ENCODE data around the gene STX3.
"Not testable (repeated sequence)": the region's sequence is repeated elsewhere in the genome, so short reads cannot be mapped to it uniquely, and the experiment has no call there.

Gene STX3

DNA sequence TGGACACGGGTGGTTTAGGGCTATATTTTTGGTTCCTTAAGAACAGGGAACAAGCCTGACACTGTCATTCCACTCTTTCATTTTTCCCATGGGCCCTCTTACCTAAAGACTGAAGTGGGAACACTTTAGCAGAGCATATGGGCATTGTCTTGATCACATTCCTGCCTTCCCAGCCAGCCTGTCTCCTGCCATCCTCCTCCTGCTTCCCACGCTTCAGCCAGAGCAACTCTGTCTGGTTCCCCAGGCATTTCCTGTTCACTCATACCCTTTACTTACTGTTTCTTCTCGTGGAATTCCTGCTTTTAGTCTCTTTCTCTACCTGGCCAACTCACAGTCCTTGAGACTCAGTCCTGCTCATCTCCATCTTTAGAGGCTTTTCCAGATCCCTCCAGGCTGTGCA is 32.6 kb downstream of the STX3 start:
- peak; percentile 26 for DNase-seq (ENCODE audit: low spot score)
- FAIRE-seq = no peak

DNA sequence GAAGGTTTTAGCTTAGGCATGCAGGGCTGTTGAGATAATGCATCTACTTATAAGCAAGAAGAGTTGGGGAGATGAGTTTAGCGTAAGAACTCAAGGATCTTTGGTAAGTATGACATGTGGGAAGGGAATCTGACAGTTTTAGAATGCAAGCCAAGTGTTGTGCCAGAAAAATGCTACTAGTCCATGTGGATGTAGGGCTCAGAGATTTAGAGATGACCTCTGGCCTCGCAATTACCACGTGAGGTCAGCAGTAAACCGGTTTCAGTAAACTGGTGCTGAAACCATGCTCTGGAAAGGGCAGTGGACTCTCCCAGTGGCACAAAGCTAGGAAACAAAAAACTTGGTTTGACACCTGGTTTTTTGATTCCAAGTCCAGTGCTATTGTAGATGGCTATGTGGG is 36.5 kb downstream of the STX3 start:
- no peak for FAIRE-seq

DNA sequence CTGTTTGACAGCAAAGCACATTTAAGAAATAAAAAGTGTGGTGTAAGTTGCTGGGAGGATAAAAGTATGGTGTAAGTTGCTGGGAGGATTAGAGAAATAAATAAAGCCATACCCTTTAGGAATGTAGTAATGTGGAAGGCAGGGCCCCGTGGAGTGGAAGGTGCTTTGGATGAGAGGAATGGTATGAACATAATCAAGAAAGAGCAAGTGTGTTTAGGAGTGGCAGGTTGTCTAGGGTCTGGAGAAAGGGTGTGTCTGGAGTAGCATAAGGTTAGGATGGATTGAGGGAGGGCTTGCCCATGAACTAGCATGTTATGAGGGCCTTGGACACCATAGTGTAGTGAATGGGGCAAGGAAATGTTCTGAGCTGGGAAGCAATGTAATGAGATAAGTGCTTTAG is 37.3 kb downstream of the STX3 start:
- no peak for DNase-seq (ENCODE audit: low spot score)
- no peak for FAIRE-seq

More for the DNA sequence above, 36.5 kb downstream of the STX3 start:
- no peak for DNase-seq (ENCODE audit: low spot score)

DNA sequence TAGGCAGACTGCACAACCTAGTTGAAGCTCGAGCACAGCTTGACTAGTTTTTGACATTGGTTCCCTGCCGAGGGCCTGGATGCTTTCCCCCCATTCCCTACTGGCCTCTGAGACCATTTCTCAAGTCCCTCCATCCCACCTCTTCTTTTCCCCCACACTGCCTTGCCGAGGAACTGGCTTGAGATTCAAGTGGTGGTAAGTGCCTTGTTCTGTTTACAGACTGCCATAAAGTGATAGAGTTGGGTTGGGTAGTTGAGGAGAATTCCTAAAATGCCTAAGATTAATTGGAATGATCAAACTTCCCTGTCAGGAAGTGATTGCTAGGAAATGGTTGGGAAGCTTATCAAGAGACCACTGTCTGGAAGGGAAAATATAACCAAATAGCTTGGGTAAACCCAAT is 39.2 kb downstream of the STX3 start:
- FAIRE-seq = no peak

DNA sequence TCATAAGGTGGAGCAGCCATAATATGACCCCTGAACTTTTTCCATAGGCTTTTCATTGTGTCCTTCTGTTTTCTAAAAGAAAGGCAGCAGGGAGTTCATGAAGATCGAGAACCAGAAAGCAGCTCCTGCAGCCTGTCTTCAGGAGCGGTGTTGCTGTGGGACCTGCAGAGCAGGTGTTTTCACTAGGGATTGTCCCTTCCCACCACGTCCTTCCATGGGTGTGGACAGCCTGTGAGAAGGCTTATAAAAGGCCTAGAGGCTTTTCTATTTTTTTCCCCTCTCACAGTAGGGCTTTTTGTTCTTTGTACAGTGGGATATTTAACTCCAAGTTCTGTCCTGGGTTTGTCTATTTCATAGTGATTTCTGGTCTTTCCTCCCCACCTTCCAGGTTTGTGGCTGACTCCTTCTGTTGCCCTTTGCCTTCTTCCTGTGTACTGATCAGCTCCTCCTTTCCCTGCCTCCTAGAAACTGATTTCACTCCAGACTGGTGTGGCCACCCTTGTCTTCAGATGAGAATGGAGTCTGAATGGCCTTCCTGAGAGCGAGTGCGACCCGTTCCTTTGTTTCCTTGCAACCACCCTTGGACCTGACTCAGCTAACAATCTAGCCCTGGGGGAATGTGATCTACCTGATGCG is 45.3 kb downstream of the STX3 start:
- FAIRE-seq (no peak), DNase-seq (ENCODE audit: low spot score) (no peak)

More for the DNA sequence above, 39.2 kb downstream of the STX3 start:
- DNase-seq (ENCODE audit: low spot score) = no peak

DNA sequence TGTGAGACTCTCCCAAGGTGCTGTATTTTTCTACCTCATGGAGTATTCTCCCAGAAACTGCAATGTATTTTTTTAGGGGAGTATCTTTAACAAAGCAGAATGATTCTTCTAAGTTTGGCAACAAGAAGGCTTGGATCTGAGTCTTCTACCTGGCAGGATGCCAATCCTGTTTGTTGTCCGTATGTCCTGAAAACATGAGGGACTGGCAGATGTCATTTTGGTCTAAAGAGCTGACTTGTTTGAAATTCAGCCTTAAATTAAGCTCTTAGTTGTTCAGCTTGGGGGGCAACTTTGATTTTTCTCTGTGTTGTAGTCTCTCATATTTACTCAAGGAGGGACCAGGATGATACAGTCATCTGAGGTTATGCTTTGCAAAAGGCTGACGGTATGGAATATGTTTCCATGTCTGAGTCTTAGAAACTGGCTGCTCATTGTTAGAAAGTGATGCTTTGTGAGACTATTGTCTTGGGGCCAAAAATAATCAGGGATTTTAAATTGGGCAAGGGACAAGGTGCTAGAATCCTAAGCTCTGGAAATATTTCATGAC is 46.1 kb downstream of the STX3 start:
- FAIRE-seq (no peak), DNase-seq (ENCODE audit: low spot score) (no peak)

DNA sequence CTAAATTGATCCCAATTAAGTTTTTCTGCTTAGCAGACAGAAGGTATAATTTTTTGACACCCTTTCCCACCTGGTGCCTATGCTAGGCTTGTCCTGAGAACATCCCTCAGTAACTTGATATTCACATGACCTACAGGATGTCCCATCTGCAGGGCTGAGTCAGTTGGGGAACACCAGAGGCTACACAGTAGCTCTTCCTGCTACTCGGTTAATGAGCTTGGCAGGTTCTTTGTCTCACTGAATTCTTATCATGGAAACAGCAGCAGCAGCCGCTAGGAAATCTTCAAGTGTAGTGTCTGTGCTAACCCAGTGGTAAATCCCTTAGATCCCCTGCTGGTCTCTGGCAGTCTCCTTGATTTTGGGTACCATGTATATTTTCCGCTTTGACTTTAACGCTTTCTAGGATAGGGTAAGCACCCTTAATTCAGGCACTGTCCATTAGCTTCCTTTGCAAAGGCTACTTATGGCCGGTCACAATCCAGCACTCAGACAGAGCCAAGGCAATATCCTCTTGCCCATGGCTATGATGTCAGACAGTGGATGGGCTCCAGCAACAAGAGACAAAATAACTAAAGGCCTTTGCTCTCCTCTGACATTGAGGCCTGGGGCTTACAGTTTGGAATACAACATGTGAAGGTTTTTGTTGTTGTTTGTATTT is 46.9 kb downstream of the STX3 start:
- DNase-seq (ENCODE audit: low spot score) (no peak), FAIRE-seq (no peak)

DNA sequence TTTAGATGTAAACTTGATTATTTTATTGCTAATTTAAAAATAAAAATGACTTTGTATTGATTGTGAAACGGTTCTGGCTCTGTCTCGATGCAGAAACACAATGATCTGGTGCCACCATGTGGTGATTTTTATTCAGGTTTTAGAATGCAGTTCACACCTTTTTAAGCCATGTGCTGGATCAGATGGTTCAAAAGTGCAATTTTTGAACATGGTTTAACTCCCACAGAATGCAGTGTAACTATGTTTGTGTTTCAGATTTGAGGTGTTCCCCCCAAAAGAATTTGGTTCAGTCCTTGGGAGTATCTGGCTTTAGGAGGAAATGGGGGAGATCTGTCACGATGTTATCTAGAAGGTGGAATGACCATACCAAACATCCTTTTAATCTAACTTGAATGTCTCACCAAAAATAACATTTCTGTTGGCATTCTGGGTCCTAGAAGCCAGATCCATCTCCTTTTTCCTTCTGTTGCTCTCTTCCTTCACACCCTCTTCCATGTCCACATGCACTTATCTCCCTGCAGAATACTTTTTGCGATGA is 47.5 kb downstream of the STX3 start:
- DNase-seq (ENCODE audit: low spot score) (peak; percentile 40), FAIRE-seq (no peak)

DNA sequence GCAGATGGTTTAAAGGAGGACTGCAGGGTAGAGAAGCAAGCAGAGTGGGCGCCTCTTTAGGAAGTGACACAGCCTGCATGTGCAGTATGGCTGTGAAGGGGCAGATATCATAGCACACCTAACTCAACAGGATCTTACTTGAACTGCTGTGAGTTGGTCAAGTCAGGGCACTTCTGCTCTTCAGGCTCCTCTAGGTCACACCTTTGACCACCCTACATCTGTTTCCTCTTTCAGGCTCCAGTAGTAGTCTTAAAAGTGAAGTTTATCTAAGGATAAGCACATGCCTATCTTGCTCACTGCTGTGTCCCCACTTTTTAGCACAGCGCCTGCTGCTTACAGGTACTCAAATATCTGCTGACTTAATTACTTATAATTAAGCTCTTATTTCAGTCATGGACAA is 48.9 kb downstream of the STX3 start:
- DNase-seq (ENCODE audit: low spot score) (no peak), FAIRE-seq (no peak)

DNA sequence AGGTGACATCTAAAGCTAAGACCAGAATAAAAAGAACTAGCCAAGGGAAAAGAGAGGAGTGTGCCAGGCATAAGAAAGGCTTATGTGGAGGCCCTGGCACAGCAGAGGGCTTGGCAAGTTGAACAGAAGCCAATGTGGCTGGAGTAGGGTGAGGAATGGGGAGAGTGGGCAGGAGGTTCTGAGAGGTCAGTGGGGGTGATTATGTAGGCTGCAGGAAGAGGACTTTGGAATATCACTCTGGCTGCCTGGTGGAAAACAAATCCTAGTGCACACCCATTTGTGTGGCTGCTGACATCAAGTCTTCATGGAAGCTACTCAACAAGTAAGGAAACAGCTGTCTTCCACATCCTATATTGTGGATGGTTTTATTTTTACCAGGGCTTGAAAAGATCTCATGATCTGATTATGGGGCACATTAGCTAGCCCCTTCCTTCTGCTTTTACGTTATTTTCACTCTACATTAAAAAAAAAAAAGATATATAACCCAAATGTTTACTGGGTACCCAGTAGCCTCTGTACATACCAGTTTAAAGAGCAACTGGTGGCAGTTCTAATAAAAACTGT is 52.0 kb downstream of the STX3 start:
- DNase-seq (ENCODE audit: low spot score) (no peak), FAIRE-seq (no peak)

DNA sequence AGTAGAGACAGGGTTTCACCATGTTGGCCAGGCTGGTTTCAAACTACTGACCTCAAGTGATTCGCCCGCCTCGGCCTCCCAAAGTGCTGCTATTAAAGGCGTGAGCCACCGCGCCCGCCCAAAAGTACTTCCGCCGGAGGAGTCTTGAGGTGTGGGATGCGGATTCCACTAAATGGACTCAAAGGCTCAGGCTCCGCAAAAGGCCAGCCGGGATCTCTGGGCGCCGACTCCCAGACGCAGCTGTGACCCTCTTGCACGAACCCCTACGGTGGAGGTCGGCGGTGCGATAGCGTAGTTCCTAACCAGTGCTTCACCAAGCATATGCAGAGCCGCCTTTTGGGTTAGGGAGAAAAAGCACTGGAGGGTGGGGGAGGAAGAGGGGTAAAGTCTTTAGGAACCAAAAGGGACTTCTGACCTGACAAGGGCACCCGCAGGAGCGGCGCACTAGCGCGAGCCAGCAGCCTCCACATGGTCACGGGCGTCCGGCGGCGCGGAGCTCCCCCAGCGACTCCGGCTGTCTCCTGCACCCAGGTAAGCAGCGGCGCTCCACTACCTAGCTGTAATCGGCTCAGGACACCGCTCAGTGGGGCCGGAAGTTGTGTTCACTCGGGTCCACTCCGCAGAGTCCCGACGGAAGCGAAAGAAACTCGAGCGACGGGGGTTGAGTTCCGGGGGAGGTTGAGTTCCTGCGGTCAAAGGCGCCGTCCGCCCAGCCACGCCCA is 55.2 kb downstream of the STX3 start, which contains the start of gene MRPL16:
TSS of gene MRPL16 (minus strand) at position 590 of the 722 bp plus-strand sequence. CDS start at position 470, 120 bp downstream.
- FAIRE-seq (no peak), DNase-seq (ENCODE audit: low spot score) (peak; percentile 88)

DNA sequence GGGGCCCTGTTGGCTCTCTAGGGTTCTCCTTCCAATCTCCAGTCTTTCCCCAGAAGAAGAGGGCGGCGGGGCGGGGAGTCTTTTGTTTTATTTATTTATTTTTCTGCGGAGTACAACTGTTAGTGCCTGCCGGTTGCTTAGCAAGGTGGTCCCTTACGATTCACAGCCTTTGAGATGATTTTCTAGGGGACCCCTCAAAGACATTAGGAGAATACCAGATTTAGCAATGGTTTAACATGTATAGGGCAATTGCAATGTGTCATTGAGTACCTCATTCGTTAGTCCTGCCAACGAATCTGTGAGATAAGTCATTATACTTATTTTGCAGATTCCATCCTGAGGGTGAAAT is 55.7 kb downstream of the STX3 start:
- FAIRE-seq = no peak
- DNase-seq (ENCODE audit: low spot score) = no peak

DNA sequence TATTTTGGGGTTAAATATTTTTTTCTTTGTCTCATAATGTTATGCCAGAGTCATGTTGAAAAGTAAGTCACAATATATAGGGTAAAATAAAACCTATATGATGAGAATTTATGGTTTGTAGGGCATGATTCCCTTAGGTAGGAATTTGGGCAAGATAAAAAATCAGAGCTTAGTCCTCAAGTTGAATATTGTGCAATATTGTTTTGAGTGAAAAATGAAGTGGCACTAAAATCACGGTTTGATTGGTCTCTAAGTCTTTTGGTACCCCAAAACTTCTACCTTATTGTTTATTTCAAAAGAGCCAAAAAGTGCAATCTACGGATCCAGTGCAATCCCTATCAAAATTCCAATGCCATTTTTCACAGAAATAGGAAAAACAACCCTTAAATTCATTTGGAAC is 57.0 kb downstream of the STX3 start:
- DNase-seq (ENCODE audit: low spot score) (no peak), FAIRE-seq (no peak)

DNA sequence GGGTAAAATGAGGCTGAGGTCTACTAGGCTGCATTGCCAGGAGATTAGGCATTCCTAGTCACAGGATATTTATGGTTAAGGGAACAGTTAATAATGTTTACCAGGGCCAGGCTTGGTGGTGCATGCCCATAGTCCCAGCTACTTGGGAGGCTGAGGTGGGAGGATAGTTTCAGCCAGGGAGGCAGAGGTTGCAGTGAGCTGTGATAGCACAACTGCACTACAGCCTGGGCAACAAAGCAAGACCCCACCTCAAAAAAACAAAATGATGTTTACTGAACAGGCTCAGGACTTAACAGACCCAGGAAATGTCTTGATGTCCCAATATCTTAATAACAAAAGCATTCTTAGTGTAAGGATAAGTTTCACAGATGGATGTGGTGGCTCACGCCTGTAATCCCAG is 58.2 kb downstream of the STX3 start:
- DNase-seq (ENCODE audit: low spot score) (no peak), FAIRE-seq (no peak)

DNA sequence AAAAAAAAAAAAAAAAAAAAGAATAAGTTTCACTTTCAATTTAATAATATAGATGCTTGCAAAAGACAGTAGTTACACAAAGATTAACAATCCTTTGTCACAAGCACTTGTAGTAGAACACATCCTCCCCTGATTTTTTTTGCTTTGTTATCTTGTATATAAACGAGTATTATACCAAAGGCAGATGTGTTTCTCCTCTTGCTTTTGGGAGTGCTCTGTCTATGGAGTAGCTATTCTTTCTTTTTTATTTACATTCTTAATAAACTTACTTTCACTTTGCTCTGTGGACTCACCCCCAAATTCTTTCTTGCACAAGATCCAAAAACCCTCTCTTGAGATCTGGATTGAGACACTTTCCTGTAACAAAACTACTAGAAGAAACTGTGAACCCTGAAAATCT is 58.8 kb downstream of the STX3 start:
- FAIRE-seq = no peak
- no peak for DNase-seq (ENCODE audit: low spot score)

DNA sequence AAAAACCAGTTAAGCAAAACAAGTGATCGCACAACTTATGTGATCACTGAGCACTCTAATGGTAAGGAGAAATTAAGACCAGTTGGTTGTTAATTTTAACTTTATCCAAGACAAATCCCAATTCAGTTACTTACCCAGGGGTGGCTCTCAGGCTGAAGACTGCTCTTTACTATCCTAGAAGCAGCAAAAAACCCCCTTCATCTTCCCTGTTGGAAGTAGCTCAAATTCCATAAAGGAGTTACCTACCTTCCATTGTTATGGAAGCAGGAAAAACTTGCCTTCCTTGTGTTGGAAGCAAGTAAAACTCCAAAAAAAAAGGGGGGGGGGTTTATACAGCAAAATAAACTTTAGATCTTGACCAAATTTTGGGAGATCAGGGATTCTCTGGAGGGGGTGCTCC is 60.6 kb downstream of the STX3 start:
- FAIRE-seq = no peak

DNA sequence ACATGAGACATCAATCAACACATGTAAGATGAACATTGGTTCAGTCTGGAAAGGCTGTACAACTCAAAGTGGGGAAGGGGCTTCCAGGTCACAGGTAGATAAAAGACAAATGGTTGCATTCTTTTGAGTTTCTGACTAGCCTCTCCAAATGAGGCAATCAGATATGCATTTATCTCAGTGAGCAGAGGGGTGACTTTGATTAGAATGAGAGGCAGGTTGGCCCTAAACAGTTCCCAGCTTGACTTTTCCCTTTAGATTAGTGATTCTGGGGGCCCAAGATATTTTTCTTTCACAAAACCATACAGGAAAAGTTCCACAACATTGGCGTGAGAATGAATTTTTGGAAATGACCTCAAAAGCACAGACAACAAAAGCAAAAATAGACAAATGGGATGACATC is 61.3 kb downstream of the STX3 start:
- DNase-seq (ENCODE audit: low spot score); FAIRE-seq: not testable (repeated sequence)

More for the DNA sequence above, 60.6 kb downstream of the STX3 start:
- no peak for DNase-seq (ENCODE audit: low spot score)

DNA sequence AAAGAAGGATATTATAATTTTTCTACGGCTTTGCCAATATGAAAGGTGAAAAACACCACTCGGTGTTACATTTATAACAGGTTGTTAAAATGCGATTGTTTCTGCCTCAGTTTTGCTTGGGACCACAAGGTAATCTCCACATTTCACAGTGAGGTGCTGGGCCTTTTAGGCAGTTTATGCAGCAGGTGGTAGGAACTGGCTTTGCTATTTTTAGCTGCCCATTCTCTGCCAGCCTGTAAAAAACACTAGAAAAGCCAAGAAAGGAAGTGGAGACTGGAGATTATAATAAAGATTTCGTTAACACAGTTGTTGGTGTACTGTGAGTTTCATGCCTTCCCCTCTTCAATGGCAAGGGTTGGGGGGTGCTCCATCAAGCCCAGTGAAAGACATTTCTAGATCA is 63.4 kb downstream of the STX3 start:
- DNase-seq (ENCODE audit: low spot score) (no peak), FAIRE-seq (no peak)

DNA sequence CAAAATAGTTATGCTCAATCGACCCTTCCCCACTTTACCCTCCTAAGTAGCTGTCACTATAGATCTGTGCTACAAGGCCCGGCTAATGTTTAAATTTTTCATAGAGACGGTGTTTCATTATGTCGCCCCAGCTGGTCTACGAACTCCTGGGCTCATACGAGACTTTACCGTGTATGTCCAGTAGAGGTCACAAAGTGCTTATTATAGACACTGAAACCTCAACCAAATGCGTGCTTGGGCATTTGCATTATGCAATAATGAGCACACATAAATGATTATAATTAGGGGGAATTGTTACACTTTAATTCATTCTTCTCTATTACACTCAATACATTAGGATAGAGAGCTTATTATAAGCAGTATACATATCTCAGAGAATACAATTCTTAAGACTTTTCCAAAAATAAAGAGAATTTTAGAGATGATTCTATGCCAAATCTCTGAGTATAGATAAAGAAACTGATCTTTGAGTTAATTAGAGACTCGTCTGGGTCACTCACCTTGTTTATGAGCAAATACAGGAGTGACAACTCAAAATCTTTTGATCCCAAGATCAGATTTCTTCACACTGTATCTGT is 67.9 kb downstream of the STX3 start:
- no peak for FAIRE-seq
- peak; percentile 58 for DNase-seq (ENCODE audit: low spot score)

DNA sequence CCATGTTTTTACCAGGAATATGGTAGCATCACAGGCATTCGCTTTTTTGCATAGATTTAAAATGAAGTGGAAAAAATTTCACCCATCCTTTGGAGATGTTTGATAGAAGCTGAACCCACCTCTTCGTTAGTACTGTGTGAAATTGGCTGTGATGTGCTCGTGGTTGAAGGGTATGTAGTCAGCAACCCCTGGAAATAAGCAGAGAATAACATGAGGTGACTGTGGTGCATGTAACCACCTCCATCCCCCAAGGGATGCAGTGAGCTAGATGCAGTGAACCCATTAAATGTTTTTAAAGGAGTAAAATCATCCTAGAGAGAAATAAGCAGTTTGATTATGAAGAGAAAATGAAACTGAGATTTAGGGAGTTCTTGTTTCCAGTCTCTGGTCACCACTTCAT is 74.2 kb downstream of the STX3 start:
- FAIRE-seq = no peak

DNA sequence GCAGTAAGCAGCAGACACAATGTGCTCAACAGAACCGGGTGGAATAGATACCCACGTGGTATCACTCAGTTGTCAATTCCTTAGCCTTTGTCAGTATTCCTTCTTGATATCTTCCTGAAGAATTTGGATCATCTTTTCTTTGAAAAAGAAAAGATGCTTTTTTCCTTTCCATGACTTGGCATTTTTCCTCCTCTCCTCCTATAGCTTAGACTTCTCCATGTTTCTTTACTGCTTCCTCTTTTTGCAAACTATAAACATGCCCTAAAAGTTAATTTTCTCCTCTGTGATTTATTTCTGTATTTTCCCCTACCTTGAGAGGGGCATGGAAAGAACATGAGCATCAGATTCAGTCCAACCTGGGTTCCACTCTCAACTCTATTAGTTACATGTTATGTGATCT is 78.4 kb downstream of the STX3 start:
- DNase-seq (ENCODE audit: low spot score) = no peak
- FAIRE-seq = no peak

More for the DNA sequence above, 74.2 kb downstream of the STX3 start:
- no peak for DNase-seq (ENCODE audit: low spot score)

Measured in urothelium cell line (cell line).